SH-SY5Y (cell line): ENCODE results near the gene ACP3.

Experiments used
- GATA2 ChIP-seq: IDR thresholded peaks from 2 replicates; pipeline ENCODE4 v1.6.1; 2011; ENCODE audit warnings: mild to moderate bottlenecking, low read depth, low read length
- GATA3 ChIP-seq: IDR thresholded peaks from 2 replicates; pipeline ENCODE4 v1.6.1; 2011; ENCODE audit warnings: low read depth, mild to moderate bottlenecking, low read length, moderate library complexity

GRCh38 chr3:132356568-132356967 lies 39.4 kb downstream of the ACP3 start:
- TF ChIP-seq GATA3: no peak
- no peak for TF ChIP-seq GATA2
